WTC11 (cell line): ENCODE data around the gene KCNH3. TPM values are rescaled to one million over a fixed set of nuclear protein-coding genes. Genes with fewer than 3 reads are reported as not detected.

Experiments
- ATAC-seq: fragments of 200-7000 bp; cut with Tn5 transposase; 2 replicates; pipeline ENCODE4 v1.10.0; 2021; ENCODE audit warnings: mild to moderate bottlenecking, moderate library complexity
- CTCF ChIA-PET: fragments of 300-600 bp; sonication (Branson Sonifier 250); formaldehyde crosslinking; loops from one replicate; lab custom pipeline; 2021; ENCODE audit warnings: antibody characterized with exemption; lab: Charles Lee
- POLR2A ChIA-PET: fragments of 350-600 bp; sonication (Branson Sonifier 250); formaldehyde crosslinking; loops from one replicate; lab custom pipeline; 2021; ENCODE audit warnings: antibody characterized with exemption; lab: Charles Lee
- DNase-seq: peaks from one replicate; pipeline ENCODE4 v3.0.0; 2021; ENCODE audit warnings: low spot score
- H3K27ac Mint-ChIP-seq: 2 replicates; pipeline ENCODE4 v1.8.0; 2021; ENCODE audit warnings: mixed read lengths
- H3K27me3 Mint-ChIP-seq: 2 replicates; pipeline ENCODE4 v1.8.0; 2021; ENCODE audit warnings: low read depth, mild to moderate bottlenecking, moderate library complexity, mixed read lengths
- H3K36me3 Mint-ChIP-seq: 2 replicates; pipeline ENCODE4 v1.8.0; 2021; ENCODE audit warnings: mixed read lengths
- H3K4me1 Mint-ChIP-seq: 2 replicates; pipeline ENCODE4 v1.8.0; 2022; ENCODE audit warnings: mixed read lengths
- H3K4me3 Mint-ChIP-seq: 2 replicates; pipeline ENCODE4 v1.8.0; 2021; ENCODE audit warnings: mild to moderate bottlenecking, moderate library complexity, mixed read lengths
- H3K9me3 Mint-ChIP-seq: 2 replicates; pipeline ENCODE4 v1.8.0; 2021; ENCODE audit warnings: mixed read lengths
- ELF4 ChIP-seq: sonication (generic); formaldehyde crosslinking; IDR thresholded peaks from 2 replicates; pipeline ENCODE4 v1.8.1; 2022; ENCODE audit warnings: low read depth, mild to moderate bottlenecking, moderate library complexity, missing genetic modification reagents
- EMX1 ChIP-seq: fragments of 250-450 bp; sonication (Bioruptor Pico); IDR thresholded peaks from 2 replicates; pipeline ENCODE4 v1.8.0; 2021; ENCODE audit warnings: mild to moderate bottlenecking
- FOXJ3 ChIP-seq: sonication (generic); formaldehyde crosslinking; IDR thresholded peaks from 2 replicates; pipeline ENCODE4 v1.9.0; 2021; ENCODE audit warnings: missing genetic modification reagents, mild to moderate bottlenecking, borderline replicate concordance
- GTF2I ChIP-seq: fragments of 250-450 bp; sonication (Bioruptor Pico); conservative IDR thresholded peaks from 2 replicates; pipeline ENCODE4 v1.4.0; 2021; ENCODE audit warnings: mild to moderate bottlenecking
- HMGA2 ChIP-seq: fragments of 250-450 bp; sonication (Bioruptor Pico); IDR thresholded peaks from 2 replicates; pipeline ENCODE4 v1.4.0; 2021; ENCODE audit warnings: mild to moderate bottlenecking, moderate library complexity
- JAZF1 ChIP-seq: fragments of 250-450 bp; sonication (Bioruptor Pico); IDR thresholded peaks from 2 replicates; pipeline ENCODE4 v1.9.0; 2021; ENCODE audit warnings: moderate library complexity, mild to moderate bottlenecking, inconsistent platforms
- MLX ChIP-seq: sonication (generic); formaldehyde crosslinking; IDR thresholded peaks from 2 replicates; pipeline ENCODE4 v1.8.1; 2023; ENCODE audit warnings: mild to moderate bottlenecking, missing genetic modification reagents, moderate library complexity
- NFATC4 ChIP-seq: fragments of 250-450 bp; sonication (Bioruptor Pico); IDR thresholded peaks from 2 replicates; pipeline ENCODE4 v1.9.0; 2021; ENCODE audit warnings: mild to moderate bottlenecking
- OVOL2 ChIP-seq: fragments of 250-450 bp; sonication (Bioruptor Pico); IDR thresholded peaks from 2 replicates; pipeline ENCODE4 v1.9.0; 2021; ENCODE audit warnings: mild to moderate bottlenecking, borderline replicate concordance
- SMAD3 ChIP-seq: sonication (generic); formaldehyde crosslinking; IDR thresholded peaks from 2 replicates; pipeline ENCODE4 v1.8.0; 2022; ENCODE audit warnings: missing genetic modification reagents, mild to moderate bottlenecking, borderline replicate concordance
- USF2 ChIP-seq: sonication (generic); formaldehyde crosslinking; IDR thresholded peaks from 2 replicates; pipeline ENCODE4 v1.8.1; 2023; ENCODE audit warnings: mild to moderate bottlenecking, missing genetic modification reagents, moderate library complexity
- total RNA-seq: library from RNA; stranded (reverse); gene quantifications from 3 replicates; pipeline ENCODE4 v1.2.3, GENCODE V29; 2021
- TF ChIP-seq, protein P1 (sequence below): sonication (generic); formaldehyde crosslinking; IDR thresholded peaks from 2 replicates; pipeline ENCODE4 v1.8.1; 2023; ENCODE audit warnings: mild to moderate bottlenecking, missing genetic modification reagents, borderline replicate concordance
- TF ChIP-seq, protein P2 (sequence below): sonication (generic); formaldehyde crosslinking; IDR thresholded peaks from 2 replicates; pipeline ENCODE4 v1.8.0; 2023; ENCODE audit warnings: missing genetic modification reagents, mild to moderate bottlenecking, borderline replicate concordance
- TF ChIP-seq, protein P3 (sequence below): sonication (generic); formaldehyde crosslinking; IDR thresholded peaks from 2 replicates; pipeline ENCODE4 v1.8.0; 2023; ENCODE audit warnings: missing genetic modification reagents
- TF ChIP-seq, protein P4 (sequence below): sonication (generic); formaldehyde crosslinking; IDR thresholded peaks from 2 replicates; pipeline ENCODE4 v1.8.1; 2023; ENCODE audit warnings: mild to moderate bottlenecking, missing genetic modification reagents

The KCNH3 gene
- total RNA-seq, 1 experiment from 2014 or later = 0.44 TPM

DNA sequence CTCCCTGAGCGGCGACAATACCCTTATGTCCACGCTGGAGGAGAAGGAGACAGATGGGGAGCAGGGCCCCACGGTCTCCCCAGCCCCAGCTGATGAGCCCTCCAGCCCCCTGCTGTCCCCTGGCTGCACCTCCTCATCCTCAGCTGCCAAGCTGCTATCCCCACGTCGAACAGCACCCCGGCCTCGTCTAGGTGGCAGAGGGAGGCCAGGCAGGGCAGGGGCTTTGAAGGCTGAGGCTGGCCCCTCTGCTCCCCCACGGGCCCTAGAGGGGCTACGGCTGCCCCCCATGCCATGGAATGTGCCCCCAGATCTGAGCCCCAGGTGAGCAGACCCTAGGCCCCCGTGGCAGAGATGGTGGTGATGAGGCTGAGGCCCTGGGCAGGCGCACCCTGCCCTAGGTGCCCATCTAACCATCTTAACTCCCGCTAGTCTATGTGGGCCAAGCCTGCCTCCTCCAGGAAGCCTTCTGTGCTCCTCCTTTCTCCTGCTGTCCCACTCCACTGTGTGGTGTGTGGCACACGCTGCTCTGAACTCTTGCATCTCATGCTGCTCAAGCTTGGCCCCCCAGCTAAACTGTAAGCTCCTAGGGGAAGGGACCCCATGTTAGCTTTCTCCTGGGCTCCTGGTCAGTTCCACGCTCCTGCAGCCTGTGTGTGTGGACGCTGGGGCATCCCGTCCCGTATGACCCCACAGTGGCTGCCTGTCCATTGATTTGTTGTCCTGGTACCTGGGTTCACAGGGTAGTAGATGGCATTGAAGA is 17.0 kb downstream of the KCNH3 start (continued):
- TF ChIP-seq, protein P1, sequence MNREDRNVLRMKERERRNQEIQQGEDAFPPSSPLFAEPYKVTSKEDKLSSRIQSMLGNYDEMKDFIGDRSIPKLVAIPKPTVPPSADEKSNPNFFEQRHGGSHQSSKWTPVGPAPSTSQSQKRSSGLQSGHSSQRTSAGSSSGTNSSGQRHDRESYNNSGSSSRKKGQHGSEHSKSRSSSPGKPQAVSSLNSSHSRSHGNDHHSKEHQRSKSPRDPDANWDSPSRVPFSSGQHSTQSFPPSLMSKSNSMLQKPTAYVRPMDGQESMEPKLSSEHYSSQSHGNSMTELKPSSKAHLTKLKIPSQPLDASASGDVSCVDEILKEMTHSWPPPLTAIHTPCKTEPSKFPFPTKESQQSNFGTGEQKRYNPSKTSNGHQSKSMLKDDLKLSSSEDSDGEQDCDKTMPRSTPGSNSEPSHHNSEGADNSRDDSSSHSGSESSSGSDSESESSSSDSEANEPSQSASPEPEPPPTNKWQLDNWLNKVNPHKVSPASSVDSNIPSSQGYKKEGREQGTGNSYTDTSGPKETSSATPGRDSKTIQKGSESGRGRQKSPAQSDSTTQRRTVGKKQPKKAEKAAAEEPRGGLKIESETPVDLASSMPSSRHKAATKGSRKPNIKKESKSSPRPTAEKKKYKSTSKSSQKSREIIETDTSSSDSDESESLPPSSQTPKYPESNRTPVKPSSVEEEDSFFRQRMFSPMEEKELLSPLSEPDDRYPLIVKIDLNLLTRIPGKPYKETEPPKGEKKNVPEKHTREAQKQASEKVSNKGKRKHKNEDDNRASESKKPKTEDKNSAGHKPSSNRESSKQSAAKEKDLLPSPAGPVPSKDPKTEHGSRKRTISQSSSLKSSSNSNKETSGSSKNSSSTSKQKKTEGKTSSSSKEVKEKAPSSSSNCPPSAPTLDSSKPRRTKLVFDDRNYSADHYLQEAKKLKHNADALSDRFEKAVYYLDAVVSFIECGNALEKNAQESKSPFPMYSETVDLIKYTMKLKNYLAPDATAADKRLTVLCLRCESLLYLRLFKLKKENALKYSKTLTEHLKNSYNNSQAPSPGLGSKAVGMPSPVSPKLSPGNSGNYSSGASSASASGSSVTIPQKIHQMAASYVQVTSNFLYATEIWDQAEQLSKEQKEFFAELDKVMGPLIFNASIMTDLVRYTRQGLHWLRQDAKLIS (CRISPR knock-in tag) = no peak
- TF ChIP-seq, protein P2, sequence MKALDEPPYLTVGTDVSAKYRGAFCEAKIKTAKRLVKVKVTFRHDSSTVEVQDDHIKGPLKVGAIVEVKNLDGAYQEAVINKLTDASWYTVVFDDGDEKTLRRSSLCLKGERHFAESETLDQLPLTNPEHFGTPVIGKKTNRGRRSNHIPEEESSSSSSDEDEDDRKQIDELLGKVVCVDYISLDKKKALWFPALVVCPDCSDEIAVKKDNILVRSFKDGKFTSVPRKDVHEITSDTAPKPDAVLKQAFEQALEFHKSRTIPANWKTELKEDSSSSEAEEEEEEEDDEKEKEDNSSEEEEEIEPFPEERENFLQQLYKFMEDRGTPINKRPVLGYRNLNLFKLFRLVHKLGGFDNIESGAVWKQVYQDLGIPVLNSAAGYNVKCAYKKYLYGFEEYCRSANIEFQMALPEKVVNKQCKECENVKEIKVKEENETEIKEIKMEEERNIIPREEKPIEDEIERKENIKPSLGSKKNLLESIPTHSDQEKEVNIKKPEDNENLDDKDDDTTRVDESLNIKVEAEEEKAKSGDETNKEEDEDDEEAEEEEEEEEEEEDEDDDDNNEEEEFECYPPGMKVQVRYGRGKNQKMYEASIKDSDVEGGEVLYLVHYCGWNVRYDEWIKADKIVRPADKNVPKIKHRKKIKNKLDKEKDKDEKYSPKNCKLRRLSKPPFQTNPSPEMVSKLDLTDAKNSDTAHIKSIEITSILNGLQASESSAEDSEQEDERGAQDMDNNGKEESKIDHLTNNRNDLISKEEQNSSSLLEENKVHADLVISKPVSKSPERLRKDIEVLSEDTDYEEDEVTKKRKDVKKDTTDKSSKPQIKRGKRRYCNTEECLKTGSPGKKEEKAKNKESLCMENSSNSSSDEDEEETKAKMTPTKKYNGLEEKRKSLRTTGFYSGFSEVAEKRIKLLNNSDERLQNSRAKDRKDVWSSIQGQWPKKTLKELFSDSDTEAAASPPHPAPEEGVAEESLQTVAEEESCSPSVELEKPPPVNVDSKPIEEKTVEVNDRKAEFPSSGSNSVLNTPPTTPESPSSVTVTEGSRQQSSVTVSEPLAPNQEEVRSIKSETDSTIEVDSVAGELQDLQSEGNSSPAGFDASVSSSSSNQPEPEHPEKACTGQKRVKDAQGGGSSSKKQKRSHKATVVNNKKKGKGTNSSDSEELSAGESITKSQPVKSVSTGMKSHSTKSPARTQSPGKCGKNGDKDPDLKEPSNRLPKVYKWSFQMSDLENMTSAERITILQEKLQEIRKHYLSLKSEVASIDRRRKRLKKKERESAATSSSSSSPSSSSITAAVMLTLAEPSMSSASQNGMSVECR (CRISPR knock-in tag) = no peak
- TF ChIP-seq SMAD3 (CRISPR knock-in tag) (no peak), FOXJ3 (CRISPR knock-in tag) (no peak), HMGA2 (CRISPR knock-in tag) (no peak), MLX (CRISPR knock-in tag) (no peak), ELF4 (CRISPR knock-in tag) (no peak)

DNA sequence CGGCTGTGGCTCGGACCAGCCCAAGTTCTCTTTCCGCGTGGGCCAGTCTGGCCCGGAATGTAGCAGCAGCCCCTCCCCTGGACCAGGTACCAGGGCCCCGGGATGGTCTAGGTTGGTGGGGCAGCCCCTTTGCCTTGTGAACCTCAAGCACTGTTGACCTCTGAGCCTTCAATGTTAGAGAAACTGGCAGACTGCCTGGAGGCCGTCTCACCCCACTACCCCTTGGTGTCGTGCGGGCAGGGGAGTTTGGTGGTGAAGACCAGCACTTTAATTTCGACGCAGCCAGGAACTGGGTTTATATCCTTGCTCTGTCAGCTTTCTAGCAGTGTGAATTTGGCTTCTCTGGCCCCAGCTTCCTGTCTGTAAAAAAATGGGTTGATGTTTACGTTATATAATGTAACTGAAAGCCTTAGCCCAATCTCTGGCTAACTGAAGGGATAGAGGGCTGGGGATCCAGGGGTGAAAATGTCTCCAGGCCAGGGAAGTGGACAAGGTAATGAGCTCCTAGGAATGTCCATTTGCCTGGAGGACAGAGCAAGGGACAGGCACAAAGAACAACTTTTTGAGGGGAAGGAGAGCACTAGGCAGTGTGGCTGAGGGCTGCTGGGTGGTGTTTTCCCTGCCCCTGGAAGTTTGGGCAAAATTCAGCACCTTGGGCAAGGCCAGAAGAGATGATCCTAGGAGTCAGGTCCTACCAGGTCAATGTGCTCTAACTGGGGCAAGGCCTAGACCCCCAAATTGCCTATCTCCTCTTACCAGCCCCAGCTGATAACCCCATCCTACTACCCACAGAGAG is 17.8 kb downstream of the KCNH3 start:
- Mint-ChIP-seq H3K9me3 (no peaks in the 10 kb centered on the region), H3K36me3 (peaks cover 27% of the 10 kb centered on the region), H3K27me3 (peaks cover 7% of the 10 kb centered on the region; the same call in 1 of the 2 replicates), H3K27ac (no peak overlapping the region)
- DNase-seq = no peak
- CTCF ChIA-PET = interaction anchor here (0.7 to 5.0 kb wide), 3 partner anchors 67 to 210 kb away, joined by 3 to 39 read pairs (median 5); partner anchors contain the start of genes DNAJC22 and SPATS2
- no peak for ATAC-seq
- POLR2A ChIA-PET = interaction anchor here (1.2 kb wide), 1 partner anchor 11 kb away, joined by 3 read pairs; no protein-coding TSS in a partner anchor
- no peak for TF ChIP-seq JAZF1 (CRISPR knock-in tag)
- no peak for TF ChIP-seq NFATC4
- TF ChIP-seq GTF2I (CRISPR knock-in tag) = no peak
- TF ChIP-seq, protein P3, sequence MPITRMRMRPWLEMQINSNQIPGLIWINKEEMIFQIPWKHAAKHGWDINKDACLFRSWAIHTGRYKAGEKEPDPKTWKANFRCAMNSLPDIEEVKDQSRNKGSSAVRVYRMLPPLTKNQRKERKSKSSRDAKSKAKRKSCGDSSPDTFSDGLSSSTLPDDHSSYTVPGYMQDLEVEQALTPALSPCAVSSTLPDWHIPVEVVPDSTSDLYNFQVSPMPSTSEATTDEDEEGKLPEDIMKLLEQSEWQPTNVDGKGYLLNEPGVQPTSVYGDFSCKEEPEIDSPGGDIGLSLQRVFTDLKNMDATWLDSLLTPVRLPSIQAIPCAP (CRISPR knock-in tag) = no peak
- TF ChIP-seq, protein P4, sequence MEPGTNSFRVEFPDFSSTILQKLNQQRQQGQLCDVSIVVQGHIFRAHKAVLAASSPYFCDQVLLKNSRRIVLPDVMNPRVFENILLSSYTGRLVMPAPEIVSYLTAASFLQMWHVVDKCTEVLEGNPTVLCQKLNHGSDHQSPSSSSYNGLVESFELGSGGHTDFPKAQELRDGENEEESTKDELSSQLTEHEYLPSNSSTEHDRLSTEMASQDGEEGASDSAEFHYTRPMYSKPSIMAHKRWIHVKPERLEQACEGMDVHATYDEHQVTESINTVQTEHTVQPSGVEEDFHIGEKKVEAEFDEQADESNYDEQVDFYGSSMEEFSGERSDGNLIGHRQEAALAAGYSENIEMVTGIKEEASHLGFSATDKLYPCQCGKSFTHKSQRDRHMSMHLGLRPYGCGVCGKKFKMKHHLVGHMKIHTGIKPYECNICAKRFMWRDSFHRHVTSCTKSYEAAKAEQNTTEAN (CRISPR knock-in tag) = no peak
- no peak for TF ChIP-seq EMX1 (CRISPR knock-in tag)
- TF ChIP-seq USF2 = no peak
- no peak for TF ChIP-seq OVOL2 (CRISPR knock-in tag)
- TF ChIP-seq, all 79 proteins: peak for 0
- Mint-ChIP-seq H3K4me1 (no peaks in the 10 kb centered on the region), H3K4me3 (no peak overlapping the region)
